ENCODE results near the gene SLC27A5. TPM values are rescaled to one million over a fixed set of nuclear protein-coding genes. Genes with fewer than 3 reads are reported as not detected.

The SLC27A5 gene
- total and polyA plus RNA-seq, 2 of the 13 experiments (the other 11 are each of a cell fraction or from before 2014, with no cell fraction given) = 30.3 to 40.2 TPM

DNA sequence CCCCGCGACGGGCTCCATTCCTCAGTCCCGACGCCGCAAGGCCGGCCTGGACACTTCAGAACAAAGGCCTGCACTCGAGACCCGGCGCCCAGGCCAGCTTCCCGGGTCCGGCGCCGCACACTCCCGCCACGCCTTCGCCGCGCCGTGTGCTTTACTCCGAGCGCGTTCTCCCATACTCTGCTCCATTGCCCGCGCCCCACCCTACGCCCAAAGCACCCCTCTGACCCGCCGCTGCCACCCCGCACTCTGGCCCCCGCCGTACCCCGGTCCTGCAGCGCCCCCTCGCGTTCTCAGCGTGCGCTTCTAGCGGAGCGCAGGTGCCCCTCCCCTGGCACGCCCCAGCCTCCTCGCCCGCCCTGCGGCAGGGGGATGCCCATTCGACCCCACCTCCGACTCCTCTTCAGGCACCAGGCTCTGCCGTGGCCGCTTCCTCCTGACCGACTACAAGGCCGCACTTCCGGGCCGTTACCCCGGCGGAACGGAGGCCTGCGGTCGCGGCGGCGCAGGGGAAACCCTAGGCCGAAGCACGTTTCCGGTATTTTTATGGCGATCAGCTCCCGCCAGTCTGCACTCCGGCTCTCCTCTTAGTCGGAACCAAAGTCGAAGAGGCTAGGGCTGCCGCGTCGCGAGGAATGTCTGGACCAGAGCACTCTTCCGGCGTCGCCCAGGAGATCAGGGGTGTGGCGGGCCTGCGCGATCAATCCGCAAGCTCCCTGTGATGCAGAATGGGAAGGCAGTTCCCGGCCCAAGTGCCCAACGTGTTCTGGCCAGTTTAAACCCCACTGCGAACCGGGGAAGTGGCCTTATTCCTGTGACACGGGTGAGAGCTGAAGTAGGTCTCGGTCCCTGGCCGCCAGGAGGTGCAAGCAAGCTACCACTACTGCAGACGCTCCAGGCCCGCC is 7.8 kb upstream of the SLC27A5 start, which contains the start of gene ZBTB45 (continued):
- TF ChIP-seq, protein P1, sequence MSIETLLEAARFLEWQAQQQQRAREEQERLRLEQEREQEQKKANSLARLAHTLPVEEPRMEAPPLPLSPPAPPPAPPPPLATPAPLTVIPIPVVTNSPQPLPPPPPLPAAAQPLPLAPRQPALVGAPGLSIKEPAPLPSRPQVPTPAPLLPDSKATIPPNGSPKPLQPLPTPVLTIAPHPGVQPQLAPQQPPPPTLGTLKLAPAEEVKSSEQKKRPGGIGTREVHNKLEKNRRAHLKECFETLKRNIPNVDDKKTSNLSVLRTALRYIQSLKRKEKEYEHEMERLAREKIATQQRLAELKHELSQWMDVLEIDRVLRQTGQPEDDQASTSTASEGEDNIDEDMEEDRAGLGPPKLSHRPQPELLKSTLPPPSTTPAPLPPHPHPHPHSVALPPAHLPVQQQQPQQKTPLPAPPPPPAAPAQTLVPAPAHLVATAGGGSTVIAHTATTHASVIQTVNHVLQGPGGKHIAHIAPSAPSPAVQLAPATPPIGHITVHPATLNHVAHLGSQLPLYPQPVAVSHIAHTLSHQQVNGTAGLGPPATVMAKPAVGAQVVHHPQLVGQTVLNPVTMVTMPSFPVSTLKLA (IDR thresholded peaks at IDR 0.05) = peak; percentile 42
- TF ChIP-seq KDM4B (CRISPR knock-in tag; IDR thresholded peaks at IDR 0.05) = peak; percentile 91; the same call in 1 of the 2 replicates
- TF ChIP-seq NAIF1 (CRISPR knock-in tag; IDR thresholded peaks at IDR 0.05; ENCODE audit: borderline replicate concordance) = peak; percentile 92
- TF ChIP-seq, protein P2, sequence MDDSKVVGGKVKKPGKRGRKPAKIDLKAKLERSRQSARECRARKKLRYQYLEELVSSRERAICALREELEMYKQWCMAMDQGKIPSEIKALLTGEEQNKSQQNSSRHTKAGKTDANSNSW (CRISPR knock-in tag; IDR thresholded peaks at IDR 0.05; ENCODE audit: borderline replicate concordance) = peak; percentile 89; the same call in 1 of the 2 replicates
- TF ChIP-seq, protein P3, sequence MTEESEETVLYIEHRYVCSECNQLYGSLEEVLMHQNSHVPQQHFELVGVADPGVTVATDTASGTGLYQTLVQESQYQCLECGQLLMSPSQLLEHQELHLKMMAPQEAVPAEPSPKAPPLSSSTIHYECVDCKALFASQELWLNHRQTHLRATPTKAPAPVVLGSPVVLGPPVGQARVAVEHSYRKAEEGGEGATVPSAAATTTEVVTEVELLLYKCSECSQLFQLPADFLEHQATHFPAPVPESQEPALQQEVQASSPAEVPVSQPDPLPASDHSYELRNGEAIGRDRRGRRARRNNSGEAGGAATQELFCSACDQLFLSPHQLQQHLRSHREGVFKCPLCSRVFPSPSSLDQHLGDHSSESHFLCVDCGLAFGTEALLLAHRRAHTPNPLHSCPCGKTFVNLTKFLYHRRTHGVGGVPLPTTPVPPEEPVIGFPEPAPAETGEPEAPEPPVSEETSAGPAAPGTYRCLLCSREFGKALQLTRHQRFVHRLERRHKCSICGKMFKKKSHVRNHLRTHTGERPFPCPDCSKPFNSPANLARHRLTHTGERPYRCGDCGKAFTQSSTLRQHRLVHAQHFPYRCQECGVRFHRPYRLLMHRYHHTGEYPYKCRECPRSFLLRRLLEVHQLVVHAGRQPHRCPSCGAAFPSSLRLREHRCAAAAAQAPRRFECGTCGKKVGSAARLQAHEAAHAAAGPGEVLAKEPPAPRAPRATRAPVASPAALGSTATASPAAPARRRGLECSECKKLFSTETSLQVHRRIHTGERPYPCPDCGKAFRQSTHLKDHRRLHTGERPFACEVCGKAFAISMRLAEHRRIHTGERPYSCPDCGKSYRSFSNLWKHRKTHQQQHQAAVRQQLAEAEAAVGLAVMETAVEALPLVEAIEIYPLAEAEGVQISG (CRISPR knock-in tag; IDR thresholded peaks at IDR 0.05) = peak; percentile 97
- no peak for TF ChIP-seq HNRNPUL1 (IDR thresholded peaks at IDR 0.05; ENCODE audit: low read depth, low read length)
- peak; percentile 93; the same call in 1 of the 2 replicates for TF ChIP-seq ARHGAP35 (CRISPR knock-in tag; IDR thresholded peaks at IDR 0.05; ENCODE audit: borderline replicate concordance)
- no peak; the same call in 1 of the 2 replicates for TF ChIP-seq ATAD3A (CRISPR knock-in tag; IDR thresholded peaks at IDR 0.05)
- peak; percentile 100 for TF ChIP-seq GABPB1 (CRISPR knock-in tag; IDR thresholded peaks at IDR 0.05)
- peak; percentile 62; the same call in 1 of the 2 replicates for TF ChIP-seq ZNF720 (CRISPR knock-in tag; IDR thresholded peaks at IDR 0.05)
- TF ChIP-seq MYNN (CRISPR knock-in tag; IDR thresholded peaks at IDR 0.05; ENCODE audit: low read depth) = peak; percentile 40; the same call in 1 of the 2 replicates
- no peak for TF ChIP-seq SETDB1 (CRISPR knock-in tag; IDR thresholded peaks at IDR 0.05; ENCODE audit: borderline replicate concordance)
- peak; percentile 47 for TF ChIP-seq RBAK (CRISPR knock-in tag; IDR thresholded peaks at IDR 0.05)
- TF ChIP-seq, protein P4, sequence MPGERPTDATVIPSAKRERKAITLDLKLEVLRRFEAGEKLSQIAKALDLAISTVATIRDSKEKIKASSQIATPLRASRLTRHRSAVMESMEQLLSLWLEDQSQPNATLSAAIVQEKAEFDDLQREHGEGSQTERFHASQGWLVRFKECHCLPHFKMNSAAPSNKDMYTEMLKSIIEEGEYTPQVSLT (CRISPR knock-in tag; IDR thresholded peaks at IDR 0.05; ENCODE audit: borderline replicate concordance, low read depth) = no peak; the same call in 1 of the 2 replicates
- TF ChIP-seq FOXA3 (CRISPR knock-in tag; IDR thresholded peaks at IDR 0.05) = peak; percentile 77
- peak; percentile 79 for TF ChIP-seq ZNF768 (CRISPR knock-in tag; IDR thresholded peaks at IDR 0.05)
- TF ChIP-seq ZNF629 (CRISPR knock-in tag; conservative IDR thresholded peaks at IDR 0.05) = peak; percentile 56
- TF ChIP-seq MLLT10 (CRISPR knock-in tag; IDR thresholded peaks at IDR 0.05) = no peak
- peak; percentile 79; the same call in 1 of the 2 replicates for TF ChIP-seq GTF3A (CRISPR knock-in tag; conservative IDR thresholded peaks at IDR 0.05)
- TF ChIP-seq MED8 (CRISPR knock-in tag; IDR thresholded peaks at IDR 0.05; ENCODE audit: insufficient replicate concordance) = peak; percentile 95
- peak; percentile 95 for TF ChIP-seq ZFP90 (CRISPR knock-in tag; IDR thresholded peaks at IDR 0.05; ENCODE audit: borderline replicate concordance)
- TF ChIP-seq REPIN1 (CRISPR knock-in tag; IDR thresholded peaks at IDR 0.05; ENCODE audit: borderline replicate concordance, low read depth) = peak; percentile 97
- TF ChIP-seq, protein P5, sequence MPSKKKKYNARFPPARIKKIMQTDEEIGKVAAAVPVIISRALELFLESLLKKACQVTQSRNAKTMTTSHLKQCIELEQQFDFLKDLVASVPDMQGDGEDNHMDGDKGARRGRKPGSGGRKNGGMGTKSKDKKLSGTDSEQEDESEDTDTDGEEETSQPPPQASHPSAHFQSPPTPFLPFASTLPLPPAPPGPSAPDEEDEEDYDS (CRISPR knock-in tag; IDR thresholded peaks at IDR 0.05) = peak; percentile 85
- TF ChIP-seq NR2C2 (CRISPR knock-in tag; IDR thresholded peaks at IDR 0.05; ENCODE audit: borderline replicate concordance) = peak; percentile 97

All from HepG2 (cell line).